GM13976 (cell line): Measurements from ENCODE around the gene SLIT1.

ENCODE experiments used
- DNase-seq: peaks from one replicate; pipeline ENCODE4 v3.0.0; 2012; ENCODE audit warnings: low spot score
- CTCF ChIP-seq: IDR thresholded peaks from 2 replicates; pipeline ENCODE4 v1.5.1; 2012; ENCODE audit warnings: borderline replicate concordance, mild to moderate bottlenecking; ENCODE audit not compliant: insufficient read depth; ENCODE audit errors: extremely low read depth, missing control alignments, control extremely low read depth
- in situ Hi-C: fragments of 300-500 bp; cut with MboI; formaldehyde crosslinking; loops from one replicate; pipeline ENCODE4 v1.12.0; 2022; ENCODE audit warnings: low sequenced_read_pairs, mixed read lengths, inconsistent platforms; ENCODE audit not compliant: unreplicated experiment

The SLIT1 gene

DNA sequence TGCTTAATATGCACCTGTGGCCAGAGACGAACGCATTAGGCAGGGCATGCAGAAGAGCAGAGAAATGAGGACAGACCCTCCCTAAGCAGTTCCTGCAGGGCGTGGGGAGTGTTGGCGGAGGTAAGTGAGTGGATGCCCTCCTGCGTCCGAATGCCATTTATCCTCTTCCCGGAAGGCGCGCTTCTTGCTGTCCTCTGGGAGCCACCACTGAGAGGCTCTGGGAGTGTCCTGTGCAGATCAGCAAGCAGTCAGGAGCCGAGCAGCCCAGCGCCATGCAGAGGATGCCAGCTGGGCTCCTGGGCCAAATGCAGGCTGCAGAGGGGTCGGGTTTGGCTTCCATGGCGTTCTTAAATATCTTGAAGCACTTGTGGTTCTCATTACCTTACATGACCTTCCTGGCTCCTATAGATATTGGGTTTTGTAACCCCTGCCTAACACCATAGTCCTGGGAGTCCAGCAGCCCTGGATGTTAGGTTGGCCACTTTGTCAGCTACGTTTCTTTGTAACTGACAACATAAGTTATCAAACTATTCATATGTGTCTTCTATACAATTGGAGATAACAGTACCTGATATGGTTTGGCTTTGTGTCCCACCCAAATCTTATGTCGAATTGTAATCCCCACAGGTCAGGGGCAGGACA is 30.0 kb upstream of the SLIT1 start:
- in situ Hi-C loops, result no loop called here
- TF ChIP-seq CTCF, result no peak
- no peak for DNase-seq

- no peak for DNase-seq
- no peak for TF ChIP-seq CTCF
- in situ Hi-C loops, result no loop called here
Measured at GRCh38 chr10:97213431-97213830, 27.7 kb upstream of the SLIT1 start.

DNA sequence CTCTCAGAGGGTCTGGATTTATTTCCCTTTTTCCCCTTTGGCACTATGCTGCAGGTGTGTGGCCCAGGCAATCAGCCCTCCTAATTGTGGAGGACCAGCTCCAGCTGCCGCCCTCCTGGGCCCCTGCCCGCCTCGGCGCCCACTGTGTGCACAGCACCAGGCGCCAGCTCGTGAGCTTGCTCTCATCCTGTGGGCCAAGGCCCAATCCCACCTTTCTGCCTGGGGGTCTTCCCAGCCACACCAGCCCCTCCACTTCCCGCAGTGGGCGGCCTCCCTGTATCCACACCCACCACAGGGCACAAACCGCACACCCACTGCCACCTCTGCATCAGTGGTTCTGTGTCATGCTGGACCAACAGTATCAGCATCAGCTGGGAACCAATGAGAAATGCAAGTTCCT is 25.5 kb upstream of the SLIT1 start:
- no peak for DNase-seq
- in situ Hi-C loops, result no loop called here

DNA sequence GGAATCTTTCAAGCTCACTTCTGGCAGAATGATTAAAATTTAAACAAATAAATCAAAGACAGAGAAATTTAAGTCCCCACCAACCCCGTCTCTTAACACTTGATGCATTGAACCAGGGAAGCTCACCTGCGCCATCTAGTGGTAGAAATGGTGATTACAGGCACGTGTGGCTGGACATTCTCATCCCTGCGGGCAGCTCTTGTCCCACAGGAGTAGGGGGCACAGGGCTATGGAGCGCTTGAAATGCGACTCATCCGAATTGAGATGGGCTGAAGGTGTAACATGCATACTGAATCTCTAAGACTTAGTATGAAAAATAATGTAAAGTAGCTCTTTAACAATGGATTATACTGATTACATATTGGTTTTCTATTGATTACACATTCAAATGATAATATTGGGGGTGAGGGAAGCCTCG is 24.8 kb upstream of the SLIT1 start:
- peak; percentile 86 for TF ChIP-seq CTCF
- in situ Hi-C loops, result no loop called here
- peak; percentile 77 for DNase-seq

More for the DNA sequence above, 25.5 kb upstream of the SLIT1 start:
- TF ChIP-seq CTCF, result no peak

DNA sequence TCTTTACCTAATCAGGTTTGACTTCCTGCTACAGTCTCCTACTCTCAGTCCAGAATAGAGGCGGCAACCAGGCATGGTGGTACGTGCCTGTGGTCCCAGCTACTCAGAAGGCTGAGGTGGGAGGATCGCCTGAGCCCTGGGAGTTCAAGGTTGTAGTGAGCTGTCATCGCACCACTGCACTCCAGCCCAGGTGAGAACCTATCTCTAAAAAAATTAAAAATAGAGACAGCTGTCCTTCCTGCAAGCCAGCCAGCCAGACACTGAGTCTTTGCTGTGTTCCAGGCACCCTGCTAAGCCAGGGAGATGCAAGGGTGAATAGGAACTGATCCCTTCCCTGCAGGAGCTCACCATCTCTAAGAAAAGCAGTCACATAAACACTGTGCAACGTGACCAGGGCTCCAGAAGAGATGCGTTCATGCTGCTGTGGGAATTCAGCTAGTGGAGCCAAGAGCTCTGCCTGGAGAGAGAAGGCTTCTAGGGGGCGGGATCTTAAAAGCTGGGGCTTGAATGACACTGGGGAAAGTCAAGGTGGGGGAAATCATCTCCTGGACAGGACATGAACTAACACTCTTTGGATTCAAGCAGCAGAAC is 22.1 kb upstream of the SLIT1 start:
- TF ChIP-seq CTCF, result no peak
- in situ Hi-C loops, result loop anchor here (5.0 kb wide), 1 partner anchor 136 kb away; no protein-coding TSS in a partner anchor
- no peak for DNase-seq

DNA sequence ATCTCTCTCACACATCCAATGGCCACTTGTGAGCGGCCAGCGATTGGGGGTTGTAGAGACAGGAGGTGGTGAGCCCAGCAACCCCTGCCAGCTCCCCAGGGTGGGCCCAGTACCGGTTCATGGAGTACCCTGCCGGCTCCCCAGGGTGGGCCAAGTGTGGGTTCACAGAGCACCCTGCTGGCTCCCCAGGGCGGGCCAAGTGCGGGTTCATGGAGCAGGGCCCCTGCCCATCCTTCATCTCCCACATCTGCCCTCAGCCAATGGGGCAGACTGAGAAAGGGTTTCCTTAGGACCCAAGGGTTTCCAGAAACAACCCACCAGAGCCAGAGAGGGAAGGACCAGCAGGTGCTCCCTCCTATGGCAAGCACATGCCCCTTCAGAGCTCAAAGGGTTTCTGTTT is 21.4 kb upstream of the SLIT1 start:
- TF ChIP-seq CTCF, result no peak
- in situ Hi-C loops, result loop anchor here (5.0 kb wide), 1 partner anchor 135 kb away; no protein-coding TSS in a partner anchor
- no peak for DNase-seq
